ENCODE data around the gene C11orf42. TPM values are rescaled to one million over a fixed set of nuclear protein-coding genes. Genes with fewer than 3 reads are reported as not detected.
"Not testable (repeated sequence)": the region's sequence is repeated elsewhere in the genome, so short reads cannot be mapped to it uniquely, and the experiment has no call there.

The C11orf42 gene
- polyA plus RNA-seq, 4 donors = 0.66 to 2.6 (median 1.5) TPM

- no peak for DNase-seq (ENCODE audit: low read depth in 4 of 4, low spot score in 2 of 4)
Measured at GRCh38 chr11:6219359-6219758, 14.0 kb downstream of the C11orf42 start.

- no peak for DNase-seq (ENCODE audit: low read depth in 4 of 4, low spot score in 2 of 4)
Measured at GRCh38 chr11:6223854-6224253, 18.5 kb downstream of the C11orf42 start.

- DNase-seq (ENCODE audit: low read depth in 4 of 4, low spot score in 2 of 4) = no peak
Measured at GRCh38 chr11:6224421-6224820, 19.1 kb downstream of the C11orf42 start.

- no peak for DNase-seq (ENCODE audit: low read depth in 4 of 4, low spot score in 2 of 4)
Measured at GRCh38 chr11:6225024-6225423, 19.7 kb downstream of the C11orf42 start.

GRCh38 chr11:6225896-6226295 is 20.5 kb downstream of the C11orf42 start:
- no peak for DNase-seq (ENCODE audit: low read depth in 4 of 4, low spot score in 2 of 4)

- no peak for DNase-seq (ENCODE audit: low read depth in 4 of 4, low spot score in 2 of 4)
Measured at GRCh38 chr11:6228520-6228919, 23.2 kb downstream of the C11orf42 start.

GRCh38 chr11:6229911-6230310 is 24.6 kb downstream of the C11orf42 start:
- DNase-seq (ENCODE audit: low read depth in 4 of 4, low spot score in 2 of 4) = no peak

GRCh38 chr11:6232899-6233298 is 27.5 kb downstream of the C11orf42 start:
- no peak for DNase-seq (ENCODE audit: low read depth in 4 of 4, low spot score in 2 of 4)

- DNase-seq (ENCODE audit: low read depth in 4 of 4, low spot score in 2 of 4) = no peak
Measured at GRCh38 chr11:6233984-6234386, 28.6 kb downstream of the C11orf42 start.

GRCh38 chr11:6234387-6235107 is 29.2 kb downstream of the C11orf42 start, which contains the start of gene FHIP1B:
Gene FHIP1B (minus strand): TSS chr11:6234636. CDS start chr11:6224516, 10,120 bp downstream.
- DNase-seq (ENCODE audit: low read depth in 4 of 4, low spot score in 2 of 4) = peak; percentile 95 to 99 (median 98)

- DNase-seq (ENCODE audit: low read depth in 4 of 4, low spot score in 2 of 4) = no peak
Measured at GRCh38 chr11:6237266-6237665, 31.9 kb downstream of the C11orf42 start.

- DNase-seq (ENCODE audit: low read depth in 4 of 4, low spot score in 2 of 4) = no peak
Measured at GRCh38 chr11:6237761-6238302, 32.5 kb downstream of the C11orf42 start.

GRCh38 chr11:6238902-6239301 is 33.5 kb downstream of the C11orf42 start, which contains the start of gene CNGA4:
Gene CNGA4 (plus strand): TSS chr11:6239089. CDS start chr11:6239207, 118 bp downstream.
- DNase-seq (ENCODE audit: low read depth in 4 of 4, low spot score in 2 of 4) = no peak

GRCh38 chr11:6240139-6240538 is 34.8 kb downstream of the C11orf42 start:
- no peak for DNase-seq (ENCODE audit: low read depth in 4 of 4, low spot score in 2 of 4)

- no peak for DNase-seq (ENCODE audit: low read depth in 4 of 4, low spot score in 2 of 4)
Measured at GRCh38 chr11:6240781-6241180, 35.4 kb downstream of the C11orf42 start.

GRCh38 chr11:6241316-6241715 is 36.0 kb downstream of the C11orf42 start:
- no peak for DNase-seq (ENCODE audit: low read depth in 4 of 4, low spot score in 2 of 4)

GRCh38 chr11:6245536-6245935 is 40.2 kb downstream of the C11orf42 start:
- no peak for DNase-seq (ENCODE audit: low read depth in 4 of 4, low spot score in 2 of 4)

- no peak for DNase-seq (ENCODE audit: low read depth in 4 of 4, low spot score in 2 of 4)
Measured at GRCh38 chr11:6248248-6248647, 42.9 kb downstream of the C11orf42 start.

GRCh38 chr11:6248897-6249296 is 43.5 kb downstream of the C11orf42 start:
- not testable (repeated sequence) for DNase-seq (ENCODE audit: low read depth in 4 of 4, low spot score in 2 of 4)

GRCh38 chr11:6249770-6250555 is 44.6 kb downstream of the C11orf42 start:
- no peak for DNase-seq (ENCODE audit: low read depth in 4 of 4, low spot score in 2 of 4)

- DNase-seq (ENCODE audit: low read depth in 4 of 4, low spot score in 2 of 4) = peak in 2 of 4 donors; percentile 42 to 68
Measured at GRCh38 chr11:6251120-6251733, 45.9 kb downstream of the C11orf42 start.

Data from left renal cortex interstitium (tissue), 4 donors.